Activated CD8-positive, alpha-beta memory T cell treated with anti-CD3 and anti-CD28 coated beads, Interleukin-2, amount 50 U/mL, for 24 hours (primary cell): ENCODE measurements around the gene FOXO3.

ENCODE experiments used
- DNase-seq: peaks from one replicate; pipeline ENCODE4 v3.0.0-alpha.2; 2020; ENCODE audit errors: extremely low read depth

FOXO3 gene

DNA sequence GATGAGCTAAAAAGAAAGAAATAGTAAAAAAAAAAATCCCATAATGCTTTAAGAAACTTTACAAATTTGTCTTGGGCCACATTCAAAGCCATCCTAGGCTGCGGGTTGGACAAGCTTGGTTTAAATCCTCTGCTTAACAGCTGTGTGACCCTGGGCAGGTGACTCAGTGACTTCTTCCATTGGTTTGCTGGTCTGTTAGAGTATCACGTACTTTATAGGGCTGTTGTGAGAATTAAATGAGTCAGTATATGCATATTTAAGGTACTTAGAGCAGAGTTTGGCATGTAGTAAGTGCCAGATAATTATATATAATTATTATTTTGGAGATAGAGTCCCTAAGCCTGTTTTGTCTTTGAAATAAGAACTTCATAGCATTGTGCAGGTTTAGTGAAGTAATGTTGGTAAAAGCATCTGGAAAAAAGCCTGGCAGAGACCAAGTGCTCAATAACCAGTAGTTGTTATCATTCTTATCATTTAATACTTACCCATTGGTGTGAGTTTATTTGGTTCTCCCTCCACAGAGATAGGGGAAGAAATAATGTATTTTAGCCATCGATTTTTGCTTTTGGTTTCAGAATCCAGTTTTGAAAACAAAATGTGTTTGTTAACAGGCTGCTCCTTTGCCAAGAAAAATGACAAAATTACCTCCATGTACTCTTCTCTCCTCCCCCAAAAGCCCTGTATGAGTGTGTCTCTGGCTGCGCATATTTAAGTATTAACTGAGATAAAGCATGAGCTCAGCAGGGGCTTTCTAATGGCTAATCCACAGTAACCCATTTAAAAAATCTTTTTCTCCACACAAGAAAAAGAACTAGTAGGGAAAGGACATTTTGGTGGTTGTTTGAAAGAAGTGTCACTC is 67.2 kb downstream of the FOXO3 start:
- no peak for DNase-seq

DNA sequence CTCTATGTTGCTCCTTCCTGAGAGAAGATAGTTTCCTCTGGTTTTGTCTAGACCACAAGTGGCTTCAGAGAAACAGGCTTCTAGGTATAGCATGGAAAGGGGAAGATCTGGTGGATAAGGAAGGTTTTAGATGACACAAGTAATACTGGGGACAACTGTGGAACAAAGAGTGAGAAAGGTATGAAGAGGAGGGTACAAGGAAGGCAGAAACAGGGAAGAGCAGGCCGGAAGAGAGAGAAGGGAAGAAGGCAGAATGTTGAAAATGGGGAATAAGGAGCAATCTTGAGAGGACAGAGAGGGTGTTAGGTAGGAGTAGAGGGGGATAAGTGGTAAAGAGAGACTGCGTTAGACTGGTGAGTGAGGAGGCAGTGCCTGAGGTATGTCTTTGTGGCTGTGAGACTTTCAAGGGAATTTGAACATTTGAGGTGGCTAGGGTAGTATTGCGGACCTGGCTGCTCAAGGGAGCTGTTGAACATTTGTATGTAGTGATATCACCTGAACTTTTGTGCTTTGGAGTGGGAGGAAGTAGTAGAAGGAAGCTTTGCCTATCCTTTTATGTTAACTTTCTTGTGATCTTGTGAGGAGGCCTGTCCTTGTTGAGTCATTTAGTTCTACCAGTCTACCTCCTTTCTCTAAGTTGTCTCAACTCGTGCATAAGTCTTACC is 69.5 kb downstream of the FOXO3 start:
- DNase-seq: no peak

DNA sequence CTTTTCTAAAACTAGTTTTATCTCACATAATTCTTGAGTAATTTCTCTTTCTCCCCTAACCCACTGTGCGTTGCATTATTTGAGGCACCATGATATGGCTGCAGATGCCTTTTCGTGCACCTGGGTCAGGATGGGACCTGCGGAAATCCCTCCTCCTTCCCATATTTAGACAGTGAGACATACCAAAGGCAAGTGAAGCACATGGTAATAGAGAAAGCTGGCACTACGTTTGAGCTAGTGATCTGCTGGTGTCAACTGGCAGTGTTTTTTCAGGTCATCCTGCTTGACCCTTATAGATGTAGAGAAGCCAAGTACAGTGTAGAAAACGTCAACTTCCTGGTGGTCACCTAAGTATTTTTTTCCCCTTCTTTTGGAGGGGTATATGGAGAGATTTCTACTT is 71.7 kb downstream of the FOXO3 start:
- DNase-seq: no peak

DNA sequence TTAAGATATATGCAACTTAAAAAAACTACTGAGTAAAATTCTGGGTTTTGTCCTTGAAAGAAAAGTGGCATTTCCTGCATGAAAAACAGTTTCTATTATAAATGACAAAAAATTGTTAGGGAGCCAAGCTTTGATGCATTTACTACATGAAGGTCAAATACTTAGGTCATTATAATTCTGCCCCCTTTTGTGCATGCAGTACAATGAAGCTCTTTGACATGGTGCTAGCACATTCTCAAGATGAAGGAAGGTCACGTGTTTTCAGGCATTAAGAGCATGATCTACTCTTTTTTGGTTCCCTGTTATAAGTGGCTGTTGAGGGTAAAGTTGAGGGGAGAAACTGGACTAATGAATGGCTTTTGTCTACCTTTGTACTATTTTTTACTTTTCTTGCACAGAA is 72.7 kb downstream of the FOXO3 start:
- no peak for DNase-seq

DNA sequence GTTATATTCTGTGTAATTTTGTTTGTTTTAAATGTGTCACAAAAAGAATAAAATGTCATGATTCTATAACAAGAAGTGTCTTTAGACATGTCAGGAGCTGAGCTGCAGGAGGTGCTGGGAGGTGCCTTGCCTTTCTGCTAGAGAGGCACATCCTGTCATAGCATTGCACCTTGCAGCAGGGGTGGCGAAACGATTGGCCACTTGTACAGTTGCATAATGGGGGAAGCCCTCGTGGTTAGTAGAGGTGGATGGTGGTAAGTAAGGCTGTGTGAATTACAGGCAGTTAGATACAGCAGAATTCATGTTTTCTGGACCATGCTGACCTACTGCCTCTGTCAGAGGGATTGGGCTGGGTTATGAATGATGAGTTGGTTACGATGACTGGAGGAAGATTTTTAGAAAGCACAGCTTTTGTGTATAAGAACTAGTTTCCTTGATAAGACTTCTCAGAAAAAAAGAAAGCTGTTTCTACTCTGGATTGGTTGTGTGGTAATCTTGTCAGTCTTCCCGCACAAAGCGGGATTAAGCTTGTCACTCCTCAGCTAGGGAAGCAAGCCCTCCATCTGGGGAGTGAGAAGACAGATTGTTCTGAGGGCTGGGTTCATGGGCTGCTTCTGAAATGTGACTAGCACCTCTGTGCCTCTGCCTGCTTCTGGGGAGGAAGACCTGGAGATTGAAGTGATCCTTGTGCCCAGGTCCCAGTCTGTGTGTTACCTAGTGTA is 74.9 kb downstream of the FOXO3 start:
- peak; percentile 9 for DNase-seq

DNA sequence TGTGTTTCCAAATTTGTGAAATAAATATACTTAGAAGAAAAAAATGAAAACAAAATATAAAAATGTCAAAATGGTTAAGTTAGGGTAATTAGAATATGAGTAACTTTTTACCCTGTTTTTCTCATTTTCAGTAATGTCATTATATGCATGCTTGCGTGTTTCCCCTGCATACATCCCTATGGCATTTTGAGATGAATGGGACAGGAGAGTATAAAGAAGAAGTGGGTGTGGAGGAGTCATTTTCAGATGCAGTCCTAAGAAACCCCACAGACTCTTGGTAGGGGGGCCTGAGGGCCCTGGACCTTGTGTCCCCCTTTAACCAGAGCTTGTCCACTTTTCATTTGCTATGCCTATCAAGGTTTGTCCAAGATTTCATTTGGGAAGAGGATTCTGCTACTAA is 77.2 kb downstream of the FOXO3 start:
- no peak for DNase-seq

DNA sequence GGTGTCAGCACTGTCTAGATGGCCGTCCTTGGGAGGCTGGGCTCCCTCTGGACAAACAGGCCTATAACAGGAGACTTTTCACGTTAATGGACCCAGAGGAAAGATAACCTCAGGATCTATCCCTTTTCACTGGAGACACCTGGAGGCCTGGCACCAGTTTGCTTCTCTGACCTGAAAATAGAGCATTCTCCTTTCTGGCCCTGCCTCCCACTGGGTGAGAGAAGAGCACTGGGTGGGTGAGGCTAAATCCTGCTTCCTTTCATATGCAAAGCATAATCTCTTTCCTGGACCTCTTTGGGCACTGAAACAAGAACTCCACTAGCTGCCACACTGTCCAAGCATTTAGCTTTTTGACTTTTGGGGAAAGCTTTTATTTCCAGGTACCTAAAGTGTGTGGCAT is 78.3 kb downstream of the FOXO3 start:
- no peak for DNase-seq

DNA sequence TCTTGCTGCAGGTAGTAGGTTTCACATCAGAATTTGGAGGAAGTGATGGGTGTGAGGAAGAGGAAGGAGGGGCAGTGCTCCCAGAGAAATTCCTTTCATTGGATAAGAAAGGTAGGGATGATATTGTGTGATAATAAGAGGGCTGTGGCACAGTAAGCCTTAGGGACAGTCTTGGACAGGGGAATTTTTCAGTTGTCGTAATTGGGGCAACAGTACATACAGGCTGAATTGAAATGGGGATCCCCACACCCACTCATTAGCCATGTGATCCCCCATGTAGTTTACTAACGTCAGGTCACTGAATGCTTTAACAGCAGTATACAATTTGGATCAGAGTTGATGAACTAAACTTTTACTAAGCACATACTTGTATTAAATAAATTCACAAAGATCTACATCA is 79.4 kb downstream of the FOXO3 start:
- no peak for DNase-seq

DNA sequence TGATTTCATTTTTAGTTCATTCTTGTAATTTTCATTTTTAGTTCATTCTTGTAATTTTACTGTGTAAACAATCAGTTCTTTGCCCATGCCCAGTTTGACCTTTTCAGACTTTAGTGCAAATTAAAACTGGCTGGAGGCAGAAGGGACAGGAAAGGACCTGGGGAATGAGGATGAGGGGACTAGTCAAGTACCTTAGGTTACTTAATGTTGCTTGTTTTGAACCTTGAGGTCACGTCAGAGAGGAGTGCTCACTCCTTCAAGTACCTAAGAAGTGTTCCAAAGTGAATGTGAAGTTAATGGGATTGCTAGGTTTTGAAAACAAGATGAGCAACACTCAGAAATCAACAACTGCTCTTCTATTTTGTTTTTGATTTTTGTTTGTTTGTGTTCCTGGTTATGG is 82.5 kb downstream of the FOXO3 start:
- no peak for DNase-seq

DNA sequence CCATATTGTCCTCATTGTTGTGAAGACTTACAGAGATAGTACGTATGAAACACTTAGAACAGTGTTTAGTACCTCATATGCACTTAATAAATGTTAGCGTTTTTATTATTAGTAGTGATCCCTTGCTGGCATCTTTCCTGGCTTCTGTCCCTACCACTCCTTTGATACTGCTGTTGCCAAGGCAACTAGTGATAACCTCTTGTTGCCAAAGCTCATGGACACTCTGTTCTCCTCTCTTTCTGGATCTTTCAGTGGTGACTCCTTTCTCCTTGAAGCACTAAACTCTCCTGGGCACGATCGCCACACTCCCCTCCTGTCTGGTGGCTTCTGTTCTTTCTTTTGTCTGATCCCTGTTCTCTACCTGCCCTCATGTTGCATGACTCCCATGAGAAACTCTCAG is 83.5 kb downstream of the FOXO3 start:
- DNase-seq: no peak

DNA sequence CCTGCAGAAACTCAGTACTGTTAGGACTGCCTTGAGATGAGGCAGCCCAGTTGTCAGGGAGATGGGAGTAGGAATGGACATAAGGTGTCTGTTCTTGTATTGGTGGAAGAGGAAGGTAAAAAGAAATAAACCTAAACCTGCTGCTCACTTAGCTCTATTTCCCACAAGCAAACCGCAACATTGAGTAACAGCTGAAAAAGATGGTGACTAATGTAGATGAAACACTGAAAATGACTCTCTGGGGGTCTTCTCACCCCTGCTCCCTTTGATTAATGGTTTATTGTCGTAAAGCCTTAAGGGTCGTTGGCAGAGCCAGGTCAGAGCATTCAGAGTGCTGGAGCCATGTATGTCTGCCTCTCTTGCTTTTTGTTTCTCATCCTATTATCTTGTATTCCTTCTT is 87.5 kb downstream of the FOXO3 start:
- DNase-seq: no peak

DNA sequence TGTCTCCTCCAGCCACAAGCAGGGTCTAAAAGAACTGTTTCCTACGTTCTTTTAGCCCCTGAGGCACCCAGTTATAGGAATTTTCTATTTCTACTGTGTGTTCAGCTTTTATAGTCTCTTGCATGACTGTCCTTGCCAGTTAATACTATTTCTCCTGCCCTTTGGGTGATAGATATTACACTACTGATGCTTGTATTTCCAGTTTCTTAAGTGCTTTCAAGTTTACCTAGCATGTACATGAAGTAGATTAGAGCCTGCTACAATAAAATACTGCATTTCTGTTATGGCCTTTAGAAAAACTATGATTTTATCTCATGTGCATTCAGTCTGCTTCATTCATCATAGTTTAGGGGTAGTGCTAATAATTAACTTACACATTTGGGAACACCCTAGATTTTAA is 89.6 kb downstream of the FOXO3 start:
- no peak for DNase-seq

DNA sequence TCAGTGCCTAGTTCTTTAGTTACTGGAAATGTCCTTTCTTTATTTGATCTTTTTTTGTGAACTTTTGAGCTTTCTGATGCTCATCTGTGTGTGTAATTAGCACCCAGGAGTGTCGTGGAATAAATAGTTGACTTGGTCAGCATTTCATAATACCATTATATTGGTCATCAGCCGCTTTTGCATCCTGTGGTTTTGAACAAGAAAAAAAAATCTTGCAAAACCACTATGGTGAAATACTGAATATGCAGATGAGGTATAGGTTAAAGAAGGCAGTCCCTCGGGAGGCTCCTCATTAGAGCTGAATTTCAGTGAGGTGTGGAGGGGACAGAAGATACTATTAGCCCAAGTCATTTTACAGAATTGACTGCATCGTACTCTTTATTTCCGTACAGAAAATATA is 90.1 kb downstream of the FOXO3 start:
- no peak for DNase-seq

DNA sequence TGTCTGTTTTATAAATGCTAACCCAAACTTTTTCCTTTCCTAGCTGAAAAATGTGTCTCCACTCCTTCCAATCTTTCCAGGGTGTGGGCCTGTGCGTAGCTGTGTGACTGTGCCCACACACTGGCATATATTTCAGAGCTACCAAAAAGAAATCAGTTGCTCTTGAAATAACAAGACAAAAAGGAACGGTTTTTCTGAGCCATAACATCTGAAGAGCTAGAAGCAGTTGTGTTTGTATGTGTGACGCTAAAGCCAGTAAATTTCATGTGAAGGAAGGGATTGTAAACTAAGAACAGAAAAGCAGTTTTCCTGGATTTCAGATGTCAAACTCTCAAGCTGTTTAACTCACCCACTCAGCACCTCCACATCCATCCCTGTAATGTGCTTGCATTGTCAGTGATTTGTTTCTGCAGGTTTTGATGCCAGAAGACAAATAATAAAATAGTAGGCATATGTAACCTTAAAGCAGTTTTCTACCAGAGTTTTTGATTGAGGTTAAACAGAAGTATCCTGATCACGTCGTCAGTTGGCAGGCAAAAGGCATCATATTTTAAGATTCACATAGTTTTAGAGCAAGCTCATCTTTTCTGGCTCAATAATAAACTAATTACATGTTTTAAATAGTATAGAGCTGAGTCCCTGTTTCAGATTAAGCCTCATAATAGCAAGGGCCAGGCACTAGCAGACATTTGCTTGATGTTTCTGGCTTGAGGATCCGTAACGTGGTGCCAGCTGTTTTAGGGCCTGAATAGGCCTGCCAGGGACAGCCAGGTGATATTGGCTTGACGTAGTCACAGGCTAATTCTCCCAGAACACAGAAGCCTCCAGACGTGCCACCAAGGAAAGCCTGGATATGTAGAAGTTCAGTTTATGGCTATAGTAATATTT is 90.9 kb downstream of the FOXO3 start:
- no peak for DNase-seq

DNA sequence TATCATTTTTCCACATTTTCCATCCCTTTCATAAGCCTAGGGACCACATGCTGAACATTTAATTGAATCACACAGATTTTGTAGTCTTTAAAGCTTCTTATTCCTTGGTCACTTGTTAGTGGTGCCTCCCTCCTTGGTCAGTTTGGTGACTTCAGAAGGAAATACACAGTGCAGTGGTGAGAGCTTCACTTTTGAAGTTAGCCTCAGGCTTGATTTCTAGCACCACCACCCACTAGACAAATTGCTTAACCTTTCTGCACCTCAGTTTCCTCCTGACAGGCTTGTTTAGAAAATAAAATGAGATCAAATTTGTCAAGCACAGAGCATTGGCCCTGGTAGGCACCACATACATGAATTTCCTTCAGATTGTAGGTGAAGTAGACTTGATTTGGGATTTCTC is 91.7 kb downstream of the FOXO3 start:
- DNase-seq: no peak

DNA sequence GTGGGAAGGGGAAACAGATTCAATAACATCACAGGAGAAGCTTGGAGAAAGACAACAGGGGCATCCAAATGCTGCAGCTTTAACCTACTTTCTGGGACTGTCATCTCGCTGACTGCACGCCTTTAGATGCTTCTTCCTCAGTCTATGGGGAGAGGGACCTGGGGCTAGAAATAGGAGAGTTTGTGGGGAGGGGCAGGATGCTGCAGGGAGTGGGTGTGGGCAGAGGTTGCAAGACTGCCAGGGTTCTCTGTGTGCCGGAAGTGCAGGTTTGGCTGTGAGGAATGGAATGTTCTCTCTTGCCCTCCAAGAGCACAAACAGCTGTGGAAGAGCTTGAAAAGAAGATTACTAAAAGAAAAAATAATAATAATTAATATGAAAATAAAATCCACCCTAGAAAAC is 93.2 kb downstream of the FOXO3 start:
- DNase-seq: no peak

DNA sequence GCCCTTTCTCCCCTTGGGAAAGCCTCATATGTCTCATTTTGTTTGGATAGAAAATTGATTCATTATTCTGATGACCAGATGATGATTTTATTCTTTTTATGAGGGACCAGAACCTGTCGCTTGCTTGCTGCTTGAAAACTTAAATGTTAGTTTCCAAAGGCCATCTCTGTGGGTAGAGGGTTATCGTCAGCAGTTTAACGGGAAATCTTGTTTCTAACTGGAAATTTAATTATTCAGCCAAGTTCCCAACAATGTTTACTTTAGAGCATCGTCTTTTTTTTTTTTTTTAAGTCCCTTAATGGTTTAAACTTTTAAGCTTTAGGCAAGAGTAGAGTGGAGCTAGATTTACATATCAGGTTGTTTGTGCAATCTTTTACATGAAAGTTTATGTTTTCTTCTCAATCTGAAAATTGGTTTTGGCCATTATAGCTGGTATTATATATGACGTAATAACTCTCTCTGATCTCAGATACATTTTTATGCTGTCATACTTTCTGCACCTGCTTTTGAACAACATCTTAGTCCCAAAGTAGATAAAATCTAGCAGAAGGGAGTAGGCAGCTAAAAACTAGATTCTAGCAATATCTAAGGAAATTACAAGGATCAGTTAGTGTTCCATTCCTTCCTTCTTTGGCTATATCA is 93.9 kb downstream of the FOXO3 start:
- DNase-seq: no peak

DNA sequence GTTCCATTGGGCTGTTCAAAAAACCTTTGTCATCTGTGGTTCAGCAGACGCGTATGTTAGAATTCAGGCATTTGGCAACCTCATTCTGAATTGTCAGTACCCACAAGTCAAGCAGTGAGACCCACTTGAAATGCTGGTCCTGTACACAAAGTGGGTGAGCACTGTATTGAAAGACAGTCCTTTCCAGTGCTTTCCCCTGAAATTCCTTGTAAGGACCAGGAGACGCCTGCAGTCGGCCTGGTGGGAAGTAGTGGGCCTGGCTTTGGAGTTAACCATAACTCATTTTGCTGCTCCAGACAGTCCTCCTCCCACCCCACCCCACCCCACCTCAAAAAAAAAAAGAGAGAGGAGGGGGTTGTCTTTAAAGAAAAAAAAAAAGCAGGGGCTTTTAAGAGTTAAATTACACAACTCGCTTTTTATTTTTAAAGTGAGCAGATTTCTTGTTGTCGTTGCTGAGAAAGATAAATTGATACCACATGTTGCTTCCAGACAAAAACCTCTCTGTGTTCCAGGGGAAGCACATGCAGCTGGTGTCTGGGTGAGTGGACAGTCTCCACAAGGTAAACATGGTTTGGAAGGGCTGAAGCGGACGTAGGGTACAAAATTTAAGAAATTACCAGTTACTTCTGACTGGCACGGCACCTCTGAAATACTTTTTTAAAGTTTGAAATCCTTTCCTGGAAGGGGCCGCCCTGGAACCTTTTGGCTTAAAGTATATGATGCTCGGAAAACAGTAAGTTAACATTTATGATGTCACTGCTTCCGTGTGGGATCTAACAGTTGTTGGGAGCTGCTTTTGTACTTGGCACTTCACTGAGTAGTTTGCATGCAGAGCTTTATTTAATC is 95.3 kb downstream of the FOXO3 start:
- DNase-seq: no peak

DNA sequence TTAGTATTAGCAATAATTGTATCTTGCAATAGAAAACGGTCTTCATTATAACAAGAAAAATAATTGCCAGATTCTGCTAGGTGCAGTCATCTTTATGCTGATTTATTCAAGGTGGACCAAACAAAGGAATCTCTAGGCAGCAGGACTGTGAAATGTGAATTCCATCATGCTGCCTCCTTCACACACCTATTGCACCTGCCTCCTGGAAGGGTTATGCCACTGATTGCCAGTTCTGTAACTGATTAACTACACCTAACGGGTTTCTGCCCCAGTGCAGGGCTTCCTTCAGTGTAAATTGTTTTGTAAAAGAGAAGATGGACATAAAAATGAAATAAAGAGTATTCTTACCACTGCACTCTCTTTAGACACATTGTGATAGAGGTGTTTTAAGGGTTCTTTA is 96.1 kb downstream of the FOXO3 start:
- DNase-seq: no peak

DNA sequence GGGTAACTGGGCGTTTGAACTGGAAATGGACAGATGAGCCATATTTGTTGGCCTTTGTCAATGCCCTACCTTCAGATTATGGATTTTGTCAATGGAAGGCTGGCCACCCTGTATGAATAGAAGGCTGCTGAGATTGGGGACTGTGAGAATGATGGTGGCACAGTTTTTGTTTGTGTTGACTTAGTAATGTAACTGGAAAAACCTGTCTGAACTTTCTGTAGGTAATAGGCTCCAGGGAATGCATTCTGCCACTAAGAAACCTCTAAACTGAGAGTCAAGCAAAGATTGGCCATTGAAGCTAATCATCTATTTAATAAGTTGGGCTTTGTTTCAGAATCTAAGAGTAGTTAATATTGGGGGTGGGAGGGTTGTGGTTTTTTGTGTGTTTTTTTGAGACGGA is 97.5 kb downstream of the FOXO3 start:
- no peak for DNase-seq
